Kidney capillary endothelial cell (primary cell): ENCODE measurements around the gene BTG2.
"Not testable (repeated sequence)": the region's sequence is repeated elsewhere in the genome, so short reads cannot be mapped to it uniquely, and the experiment has no call there.

Source experiments
- DNase-seq: peaks from one replicate; pipeline ENCODE4 v3.0.0-alpha.2; 2018; ENCODE audit warnings: low spot score

Gene BTG2

DNA sequence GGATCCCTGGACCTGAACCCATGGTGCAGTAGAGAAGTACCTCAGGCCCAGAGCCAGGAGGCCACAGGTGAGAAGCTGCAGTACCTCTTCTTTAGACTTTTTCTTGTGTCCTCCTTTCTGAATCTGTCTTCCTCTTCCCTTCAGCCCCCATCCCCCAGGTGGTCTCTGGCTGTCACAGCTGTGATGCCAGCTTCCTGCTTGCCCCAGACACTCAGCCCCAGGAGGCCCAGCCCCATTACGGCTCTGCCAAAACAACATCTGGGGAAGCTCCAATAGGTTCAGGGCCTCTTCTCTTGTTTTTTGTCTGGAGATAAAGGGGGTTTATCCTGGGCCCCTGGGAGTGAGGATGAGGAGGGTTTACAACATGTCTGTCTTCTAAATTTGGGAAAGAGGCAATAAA lies 9.5 kb upstream of the BTG2 start:
- no peak for DNase-seq

DNA sequence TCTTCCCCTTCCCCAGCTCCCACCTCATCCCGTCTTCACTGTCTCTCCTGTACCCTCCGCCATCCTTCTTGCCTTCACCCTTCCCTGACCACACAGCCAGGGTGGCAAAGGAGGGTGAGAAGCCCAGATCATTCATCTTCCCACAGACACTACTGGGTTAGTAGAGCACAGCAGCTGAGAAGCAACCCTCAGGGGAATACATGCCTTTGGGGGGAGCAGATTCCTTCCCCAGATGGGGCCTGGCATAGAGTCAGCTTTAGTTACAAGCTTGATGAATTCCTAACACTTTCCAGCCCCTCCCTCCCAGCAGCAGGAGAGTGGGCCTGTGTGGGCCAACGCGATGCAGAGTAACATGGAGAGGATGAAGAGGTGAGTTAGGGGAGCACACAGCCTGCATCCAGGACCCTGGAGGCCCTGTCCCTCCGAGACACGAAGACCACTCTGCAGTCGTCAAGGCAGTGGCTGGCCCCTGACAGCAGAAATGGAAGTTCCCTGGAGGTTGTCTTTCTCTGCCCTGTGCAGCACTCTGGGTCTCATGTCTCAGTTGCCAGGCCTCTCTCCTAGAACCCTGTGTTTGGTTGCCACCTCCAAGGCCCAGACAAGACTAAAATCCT lies 8.8 kb upstream of the BTG2 start:
- no peak for DNase-seq

DNA sequence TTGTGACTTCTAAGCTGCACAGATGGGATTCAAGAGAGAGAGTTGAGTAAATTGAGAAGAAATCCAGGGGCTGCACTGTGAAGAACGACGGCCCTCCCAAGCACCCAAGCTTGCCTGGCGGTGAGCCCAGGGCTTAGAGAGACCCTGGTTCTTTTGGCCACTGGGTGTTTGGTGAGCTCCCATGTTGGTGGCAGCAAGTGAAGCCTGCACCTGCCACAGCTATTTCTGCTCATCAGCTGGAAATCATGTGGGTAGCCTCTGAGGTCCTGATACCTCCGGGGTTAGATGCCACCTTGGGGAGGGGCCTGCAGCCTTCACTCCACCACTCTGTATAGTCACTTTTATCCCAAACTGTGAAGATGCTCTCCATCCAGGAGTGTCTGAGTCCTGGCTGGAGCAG lies 6.2 kb upstream of the BTG2 start:
- no peak for DNase-seq

DNA sequence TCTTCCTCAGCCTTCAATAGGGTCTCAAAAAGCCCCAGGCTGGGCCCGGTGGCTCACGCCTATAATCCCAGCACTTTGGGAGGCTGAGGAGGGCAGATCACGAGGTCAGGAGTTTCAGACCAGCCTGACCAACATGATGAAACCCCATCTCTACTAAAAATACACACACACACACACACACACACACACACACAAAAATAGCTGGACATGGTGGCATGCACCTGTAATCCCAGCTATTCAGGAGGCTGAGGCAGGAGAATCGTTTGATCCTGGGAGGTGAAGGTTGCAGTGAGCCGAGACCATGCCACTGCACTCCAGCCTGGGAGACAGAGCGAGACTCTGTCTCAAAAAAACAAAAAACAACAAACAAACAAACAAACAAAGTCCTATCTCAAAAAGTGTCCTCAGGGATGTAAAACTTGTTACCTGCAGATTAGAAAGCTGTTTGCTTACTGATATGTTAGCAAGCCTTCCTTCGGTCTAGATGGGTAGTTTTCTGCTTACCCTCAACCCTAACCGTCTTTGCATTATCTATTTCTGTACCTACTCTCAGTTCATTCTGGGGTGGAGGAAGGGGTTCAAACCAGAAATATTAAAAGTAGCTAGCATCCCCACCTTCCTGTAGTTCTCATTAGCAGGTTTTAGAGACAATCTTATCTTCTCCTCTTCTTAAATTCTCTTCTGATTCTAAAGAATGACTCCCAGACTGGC lies 5.4 kb upstream of the BTG2 start:
- not testable (repeated sequence) for DNase-seq

DNA sequence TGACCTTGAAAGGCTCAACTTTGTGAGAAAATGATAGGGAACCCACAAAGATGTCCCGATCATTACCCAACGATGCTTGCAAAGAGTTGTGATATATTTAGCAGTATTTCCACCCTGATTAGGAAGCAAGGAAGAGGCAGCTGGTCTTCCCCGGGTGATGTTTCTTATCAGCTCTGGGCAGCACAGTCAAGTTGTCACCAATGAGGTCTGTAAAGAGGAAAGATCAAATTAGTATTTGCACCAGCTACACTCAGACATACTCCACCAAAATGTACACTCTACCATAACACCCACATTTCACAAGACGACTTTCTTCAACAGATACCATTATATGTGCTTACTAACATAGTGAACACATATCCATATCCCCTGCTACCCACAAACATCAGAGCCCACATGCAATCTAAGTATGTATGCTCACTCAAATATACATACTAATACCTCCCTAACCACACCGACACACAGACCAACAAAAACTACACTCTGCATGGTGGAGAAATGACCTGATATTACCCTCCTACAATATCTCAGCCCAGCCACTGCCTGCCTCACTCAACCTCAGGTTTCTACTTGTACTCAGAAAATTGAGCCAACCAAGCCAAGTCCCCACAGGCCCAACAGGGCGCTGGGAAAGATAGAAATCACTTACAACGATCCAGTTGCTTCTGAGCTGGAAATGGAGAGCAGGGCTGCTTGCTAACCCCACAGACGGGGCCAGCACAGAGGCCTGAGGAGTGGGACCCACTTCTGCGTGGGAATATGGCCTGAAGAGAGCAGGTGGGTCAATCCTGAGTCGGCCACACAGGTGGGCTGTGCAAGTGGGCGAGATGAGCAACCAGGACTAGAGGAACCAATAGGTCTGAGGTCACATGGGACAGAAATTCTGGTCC lies 4.6 kb upstream of the BTG2 start:
- DNase-seq = no peak

DNA sequence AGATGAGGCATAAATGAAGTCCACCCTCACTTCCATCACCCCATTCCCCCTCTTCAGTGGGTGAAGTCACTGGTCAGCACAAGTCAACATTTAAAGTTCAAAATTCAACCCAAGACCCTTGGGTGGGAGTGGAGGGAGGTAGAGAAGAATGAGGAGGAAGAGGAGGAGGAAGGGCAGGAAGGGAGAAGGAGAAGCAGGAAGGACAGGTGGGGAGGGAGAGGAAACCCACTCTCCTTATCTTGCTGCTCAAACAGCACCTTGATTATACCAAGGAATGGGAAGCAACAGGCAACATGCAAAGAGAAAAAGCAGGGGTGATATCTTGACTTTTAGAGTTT lies 4.0 kb upstream of the BTG2 start:
- DNase-seq = no peak

DNA sequence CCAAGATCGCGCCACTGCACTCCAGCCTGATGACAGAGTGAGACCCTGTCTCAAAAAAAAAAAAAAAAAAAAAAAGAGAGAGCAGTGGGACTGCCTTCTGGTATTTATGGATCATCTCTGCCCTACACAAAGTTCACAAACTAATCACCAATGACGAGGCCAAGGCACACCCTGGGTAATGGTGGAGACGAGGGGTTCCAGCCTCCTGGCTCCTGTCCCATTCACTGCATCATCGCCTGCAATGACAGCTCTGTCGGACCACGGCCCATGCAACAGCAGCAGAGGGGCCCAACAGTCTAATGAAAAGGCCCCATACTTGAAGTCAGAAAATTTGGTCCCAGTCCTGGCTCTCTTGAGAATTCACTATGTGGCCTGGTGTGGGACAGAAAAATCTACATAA lies 2.9 kb upstream of the BTG2 start:
- no peak for DNase-seq

DNA sequence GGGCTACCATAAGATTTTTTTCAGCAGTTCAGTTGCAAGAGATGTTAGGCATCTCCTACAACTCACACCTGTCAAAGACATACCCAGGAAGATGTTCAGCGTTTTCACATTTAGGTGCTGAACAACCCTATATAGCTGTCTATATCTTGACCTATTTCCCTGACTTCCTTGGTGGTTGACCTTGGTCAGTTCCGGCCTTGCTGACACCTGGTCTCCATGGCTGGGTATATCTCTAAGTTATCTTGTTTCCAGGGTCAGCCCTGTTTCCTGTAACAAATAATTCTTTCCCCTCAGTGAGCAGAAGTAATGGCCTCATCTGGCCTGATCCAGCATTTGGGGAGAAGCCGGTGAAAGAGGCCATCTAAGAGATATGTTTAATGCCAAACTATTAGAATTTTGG lies 2.4 kb upstream of the BTG2 start:
- DNase-seq = no peak

DNA sequence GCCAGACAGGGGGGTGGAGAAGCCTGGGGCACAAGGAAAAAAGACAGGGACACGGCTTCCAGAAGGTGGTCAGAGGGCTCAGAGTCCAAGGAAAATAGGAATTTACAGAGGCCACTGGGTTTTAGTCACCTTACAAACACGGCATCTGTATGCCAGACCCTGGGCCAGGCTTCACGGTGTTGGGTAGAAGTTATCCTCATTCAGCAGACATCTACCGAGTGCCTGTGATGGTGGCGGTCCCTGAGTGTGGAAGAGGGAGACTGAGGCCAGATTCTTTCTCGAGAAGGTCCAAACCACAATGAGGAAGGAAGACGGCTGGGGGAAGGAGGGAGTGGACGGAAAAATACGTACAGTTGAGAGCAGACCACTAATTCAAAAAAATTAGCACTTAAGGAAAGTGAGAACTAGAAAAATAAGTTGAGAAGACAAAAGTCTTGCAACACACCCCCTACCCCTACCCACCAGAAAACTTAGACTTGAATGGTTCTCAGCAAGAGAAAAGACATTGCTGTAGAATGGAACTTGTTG lies 864 bp upstream of the BTG2 start:
- DNase-seq = no peak

DNA sequence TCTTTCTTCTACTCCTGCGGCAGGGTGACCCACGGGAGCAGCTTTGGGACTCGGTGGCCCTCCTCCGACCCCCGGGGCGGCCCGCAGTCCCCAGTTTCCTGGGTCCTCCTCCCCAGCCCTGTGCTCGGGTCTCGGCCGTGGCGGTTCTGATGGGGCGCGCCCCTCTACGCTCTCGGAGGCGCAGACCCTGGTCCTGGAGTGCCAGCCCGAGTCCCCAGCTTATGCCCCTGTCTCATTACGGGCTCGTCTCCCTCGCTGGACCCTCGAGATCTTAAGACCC lies 430 bp downstream of the BTG2 start:
- DNase-seq = no peak

DNA sequence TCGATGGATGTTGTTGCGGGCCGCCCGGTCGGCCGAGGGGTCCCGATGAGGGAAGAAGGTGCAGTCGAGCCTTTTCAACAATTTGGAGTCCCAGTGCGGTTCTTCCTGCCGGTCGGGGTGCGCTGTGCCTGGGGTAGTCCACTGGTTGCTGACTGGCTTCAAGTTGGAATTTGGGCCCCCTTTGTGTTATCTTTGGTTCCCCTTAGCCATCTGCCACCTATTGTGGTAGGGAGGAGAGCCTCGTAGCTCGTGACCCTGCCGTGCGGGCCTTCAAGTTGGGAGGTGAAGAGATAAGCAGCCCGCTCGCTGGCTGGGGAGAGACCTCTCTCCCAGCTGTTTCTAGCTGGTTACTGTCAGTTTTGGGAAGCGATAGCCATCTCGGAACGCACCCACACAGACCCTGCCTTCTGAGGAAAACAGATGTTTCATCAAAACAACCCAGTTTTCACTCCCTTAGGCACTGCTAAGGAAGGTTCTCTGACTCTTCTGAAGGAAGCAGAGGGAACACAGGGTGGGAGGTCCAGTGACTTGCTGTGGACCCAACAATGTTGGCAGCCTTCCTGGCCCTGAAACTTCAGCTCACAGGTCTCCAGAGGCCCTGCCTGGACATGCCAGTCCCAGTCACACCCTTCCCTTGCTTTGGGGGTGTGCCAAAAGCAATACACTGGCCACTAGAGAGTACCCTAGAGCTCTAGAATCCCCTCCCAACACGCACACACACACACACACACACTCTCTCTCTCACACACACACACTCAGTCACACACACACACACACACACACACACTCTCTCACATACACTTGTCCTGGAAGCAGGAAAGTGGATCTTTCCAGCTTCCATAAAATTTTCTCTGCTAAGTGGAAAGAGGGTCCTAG lies 1.0 kb downstream of the BTG2 start:
- no peak for DNase-seq

DNA sequence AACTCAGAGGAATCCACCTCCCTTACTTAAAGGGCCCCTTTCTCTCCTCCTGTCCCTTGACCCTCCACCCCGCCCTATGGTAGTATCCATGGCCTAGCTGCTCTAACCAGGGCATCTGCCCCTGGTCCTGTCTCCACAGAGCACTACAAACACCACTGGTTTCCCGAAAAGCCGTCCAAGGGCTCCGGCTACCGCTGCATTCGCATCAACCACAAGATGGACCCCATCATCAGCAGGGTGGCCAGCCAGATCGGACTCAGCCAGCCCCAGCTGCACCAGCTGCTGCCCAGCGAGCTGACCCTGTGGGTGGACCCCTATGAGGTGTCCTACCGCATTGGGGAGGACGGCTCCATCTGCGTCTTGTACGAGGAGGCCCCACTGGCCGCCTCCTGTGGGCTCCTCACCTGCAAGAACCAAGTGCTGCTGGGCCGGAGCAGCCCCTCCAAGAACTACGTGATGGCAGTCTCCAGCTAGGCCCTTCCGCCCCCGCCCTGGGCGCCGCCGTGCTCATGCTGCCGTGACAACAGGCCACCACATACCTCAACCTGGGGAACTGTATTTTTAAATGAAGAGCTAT lies 1.7 kb downstream of the BTG2 start:
- no peak for DNase-seq

DNA sequence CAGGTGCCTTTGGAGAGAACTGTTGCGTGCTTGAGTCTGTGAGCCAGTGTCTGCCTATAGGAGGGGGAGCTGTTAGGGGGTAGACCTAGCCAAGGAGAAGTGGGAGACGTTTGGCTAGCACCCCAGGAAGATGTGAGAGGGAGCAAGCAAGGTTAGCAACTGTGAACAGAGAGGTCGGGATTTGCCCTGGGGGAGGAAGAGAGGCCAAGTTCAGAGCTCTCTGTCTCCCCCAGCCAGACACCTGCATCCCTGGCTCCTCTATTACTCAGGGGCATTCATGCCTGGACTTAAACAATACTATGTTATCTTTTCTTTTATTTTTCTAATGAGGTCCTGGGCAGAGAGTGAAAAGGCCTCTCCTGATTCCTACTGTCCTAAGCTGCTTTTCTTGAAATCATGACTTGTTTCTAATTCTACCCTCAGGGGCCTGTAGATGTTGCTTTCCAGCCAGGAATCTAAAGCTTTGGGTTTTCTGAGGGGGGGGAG lies 2.4 kb downstream of the BTG2 start:
- DNase-seq = no peak

DNA sequence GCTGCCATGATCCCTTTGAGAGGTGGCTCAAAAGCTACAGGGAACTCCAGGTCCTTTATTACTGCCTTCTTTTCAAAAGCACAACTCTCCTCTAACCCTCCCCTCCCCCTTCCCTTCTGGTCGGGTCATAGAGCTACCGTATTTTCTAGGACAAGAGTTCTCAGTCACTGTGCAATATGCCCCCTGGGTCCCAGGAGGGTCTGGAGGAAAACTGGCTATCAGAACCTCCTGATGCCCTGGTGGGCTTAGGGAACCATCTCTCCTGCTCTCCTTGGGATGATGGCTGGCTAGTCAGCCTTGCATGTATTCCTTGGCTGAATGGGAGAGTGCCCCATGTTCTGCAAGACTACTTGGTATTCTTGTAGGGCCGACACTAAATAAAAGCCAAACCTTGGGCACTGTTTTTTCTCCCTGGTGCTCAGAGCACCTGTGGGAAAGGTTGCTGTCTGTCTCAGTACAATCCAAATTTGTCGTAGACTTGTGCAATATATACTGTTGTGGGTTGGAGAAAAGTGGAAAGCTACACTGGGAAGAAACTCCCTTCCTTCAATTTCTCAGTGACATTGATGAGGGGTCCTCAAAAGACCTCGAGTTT lies 3.1 kb downstream of the BTG2 start:
- DNase-seq = no peak

DNA sequence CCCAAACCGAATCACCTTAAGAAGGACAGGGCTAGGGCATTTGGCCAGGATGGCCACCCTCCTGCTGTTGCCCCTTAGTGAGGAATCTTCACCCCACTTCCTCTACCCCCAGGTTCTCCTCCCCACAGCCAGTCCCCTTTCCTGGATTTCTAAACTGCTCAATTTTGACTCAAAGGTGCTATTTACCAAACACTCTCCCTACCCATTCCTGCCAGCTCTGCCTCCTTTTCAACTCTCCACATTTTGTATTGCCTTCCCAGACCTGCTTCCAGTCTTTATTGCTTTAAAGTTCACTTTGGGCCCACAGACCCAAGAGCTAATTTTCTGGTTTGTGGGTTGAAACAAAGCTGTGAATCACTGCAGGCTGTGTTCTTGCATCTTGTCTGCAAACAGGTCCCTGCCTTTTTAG lies 3.6 kb downstream of the BTG2 start:
- DNase-seq = no peak

DNA sequence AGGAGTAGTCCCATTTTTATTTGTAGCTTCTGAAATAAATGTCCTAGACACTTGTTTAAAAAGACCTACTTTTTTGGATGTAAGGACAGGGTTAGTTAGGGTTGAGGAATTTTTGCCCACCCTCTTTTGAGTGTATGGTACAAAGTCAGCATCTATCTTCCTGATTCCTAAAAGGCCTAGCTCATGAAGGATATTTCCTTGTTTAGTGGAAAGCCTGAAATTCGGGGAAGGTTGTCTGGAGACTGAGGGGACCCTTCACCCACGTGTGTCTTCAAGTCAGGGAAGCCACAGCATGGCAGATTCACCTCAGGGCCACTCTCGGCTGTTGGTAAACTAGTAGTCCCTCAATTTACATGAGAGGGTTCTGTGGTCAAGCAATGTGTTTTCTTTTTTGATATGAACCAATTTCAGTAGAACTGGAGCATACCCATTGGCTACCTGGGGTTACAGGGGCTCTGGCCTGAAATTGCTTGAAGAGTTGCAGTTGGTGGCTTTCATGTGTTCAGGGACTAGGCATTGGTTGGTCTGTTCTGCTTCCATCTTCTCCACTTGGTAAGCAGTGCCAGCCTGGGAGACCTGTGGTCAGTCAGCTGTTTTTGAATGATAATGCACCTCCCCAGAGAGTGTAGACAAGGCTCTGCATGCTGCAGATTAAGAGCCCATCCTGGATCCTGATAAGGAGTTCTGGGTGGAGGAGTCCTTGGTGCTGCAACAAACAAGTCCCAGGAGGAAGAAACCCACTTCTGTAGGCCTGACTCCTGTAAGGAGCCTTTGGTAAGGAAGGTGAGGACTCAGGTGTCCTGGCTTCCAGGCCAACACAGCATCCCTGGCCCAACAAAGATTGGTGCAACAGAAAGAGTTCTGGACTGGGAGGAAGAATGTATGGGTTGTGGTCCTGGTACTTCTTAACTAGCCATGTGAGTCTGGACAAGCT lies 6.3 kb downstream of the BTG2 start:
- DNase-seq = no peak

DNA sequence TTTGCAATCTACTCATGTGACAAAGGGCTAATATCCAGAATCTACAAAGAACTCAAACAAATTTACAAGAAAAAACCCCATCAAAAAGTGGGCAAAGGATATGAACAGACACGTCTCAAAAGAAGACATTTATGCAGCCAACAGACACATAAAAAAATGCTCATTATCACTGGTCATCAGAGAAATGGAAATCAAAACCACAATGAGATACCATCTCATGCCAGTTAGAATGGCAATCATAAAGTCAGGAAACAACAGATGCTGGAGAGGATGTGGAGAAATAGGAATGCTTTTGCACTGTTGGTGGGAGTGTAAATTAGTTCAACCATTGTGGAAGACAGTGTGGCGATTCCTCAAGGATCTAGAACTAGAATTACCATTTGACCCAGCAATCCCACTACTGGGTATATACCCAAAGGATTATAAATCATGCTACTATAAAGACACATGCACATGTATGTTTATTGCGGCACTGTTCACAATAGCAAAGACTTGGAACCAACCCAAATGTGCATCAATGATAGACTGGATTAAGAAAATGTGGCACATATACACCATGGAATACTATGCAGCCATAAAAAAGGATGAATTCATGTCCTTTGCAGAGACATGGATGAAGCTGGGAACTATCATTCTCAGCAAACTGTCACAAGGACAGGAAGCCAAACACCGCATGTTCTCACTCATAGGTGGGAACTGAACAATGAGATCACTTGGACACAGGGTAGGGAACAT lies 8.9 kb downstream of the BTG2 start:
- DNase-seq = not testable (repeated sequence)

DNA sequence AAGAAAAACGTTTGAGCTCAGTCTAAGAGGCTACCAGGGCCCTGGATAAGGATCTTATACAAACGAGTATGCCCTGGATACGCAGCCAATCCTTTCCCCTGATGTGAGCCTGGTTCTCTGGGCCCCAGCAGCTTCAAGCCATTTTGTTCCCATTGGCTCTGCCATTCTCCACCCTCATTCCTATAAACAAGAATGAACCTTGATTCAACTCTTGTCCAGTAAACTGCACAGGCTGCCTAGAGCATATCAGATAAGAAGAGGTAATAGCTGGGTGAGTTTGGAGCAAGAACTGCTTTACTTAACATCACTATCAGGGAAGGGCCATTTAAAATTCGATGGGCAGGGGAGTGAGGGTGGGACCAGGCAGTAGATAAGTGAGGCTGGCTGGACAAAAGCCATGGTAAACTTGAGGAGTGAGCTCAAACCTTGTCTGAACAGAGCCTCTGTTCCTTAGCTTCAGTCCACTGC lies 11.3 kb downstream of the BTG2 start:
- no peak for DNase-seq
